ENCODE results near the gene PTPRN2. TPM values are rescaled to one million over a fixed set of nuclear protein-coding genes. Genes with fewer than 3 reads are reported as not detected.
"Not testable (repeated sequence)": the region's sequence is repeated elsewhere in the genome, so short reads cannot be mapped to it uniquely, and the experiment has no call there.

The PTPRN2 gene
- polyA plus RNA-seq, 4 donors, result 7.2 to 9.2 (median 7.5) TPM

DNA sequence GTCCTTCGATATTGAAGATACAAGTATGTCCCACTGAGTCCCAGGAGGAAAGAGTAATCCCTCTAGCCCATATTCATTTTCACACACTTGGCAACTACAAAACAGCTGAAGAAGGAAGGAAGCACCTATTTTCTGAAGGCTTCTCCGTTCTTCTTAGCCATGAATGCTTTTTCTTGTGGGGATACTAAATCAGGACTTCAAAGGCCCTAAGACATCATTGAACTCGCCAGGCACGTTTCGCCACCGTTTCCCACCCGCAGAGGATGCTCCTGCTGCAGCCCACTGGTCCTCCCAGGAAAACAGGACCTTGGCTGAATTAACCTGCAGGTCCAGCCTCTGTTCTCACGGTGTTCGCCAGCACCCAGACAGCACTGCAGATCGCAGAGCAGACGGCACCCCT, 689.4 kb downstream of the PTPRN2 start:
- no peak for DNase-seq (ENCODE audit: low read depth in 4 of 4, low spot score in 3 of 4)

DNA sequence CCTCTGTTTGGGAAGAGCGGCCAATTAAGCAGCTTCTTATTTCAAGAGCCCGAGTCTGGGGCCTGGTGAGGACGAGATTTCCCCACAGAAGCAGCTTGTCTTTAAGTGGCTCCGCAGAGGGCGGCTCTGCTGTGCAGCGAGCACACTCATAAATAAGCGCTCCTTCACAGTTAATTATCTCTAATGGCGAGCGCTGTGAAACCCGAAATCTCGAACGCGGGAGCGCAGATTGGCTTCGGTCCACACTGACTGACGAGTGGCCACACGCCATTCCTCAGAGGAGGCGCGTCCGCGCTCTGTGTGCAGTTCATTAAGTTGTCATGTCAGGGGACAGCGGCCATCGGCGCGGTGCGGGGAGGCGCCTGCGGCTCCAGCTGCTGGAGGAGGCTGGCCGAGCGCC, 689.9 kb downstream of the PTPRN2 start:
- no peak for DNase-seq (ENCODE audit: low read depth in 4 of 4, low spot score in 3 of 4)

DNA sequence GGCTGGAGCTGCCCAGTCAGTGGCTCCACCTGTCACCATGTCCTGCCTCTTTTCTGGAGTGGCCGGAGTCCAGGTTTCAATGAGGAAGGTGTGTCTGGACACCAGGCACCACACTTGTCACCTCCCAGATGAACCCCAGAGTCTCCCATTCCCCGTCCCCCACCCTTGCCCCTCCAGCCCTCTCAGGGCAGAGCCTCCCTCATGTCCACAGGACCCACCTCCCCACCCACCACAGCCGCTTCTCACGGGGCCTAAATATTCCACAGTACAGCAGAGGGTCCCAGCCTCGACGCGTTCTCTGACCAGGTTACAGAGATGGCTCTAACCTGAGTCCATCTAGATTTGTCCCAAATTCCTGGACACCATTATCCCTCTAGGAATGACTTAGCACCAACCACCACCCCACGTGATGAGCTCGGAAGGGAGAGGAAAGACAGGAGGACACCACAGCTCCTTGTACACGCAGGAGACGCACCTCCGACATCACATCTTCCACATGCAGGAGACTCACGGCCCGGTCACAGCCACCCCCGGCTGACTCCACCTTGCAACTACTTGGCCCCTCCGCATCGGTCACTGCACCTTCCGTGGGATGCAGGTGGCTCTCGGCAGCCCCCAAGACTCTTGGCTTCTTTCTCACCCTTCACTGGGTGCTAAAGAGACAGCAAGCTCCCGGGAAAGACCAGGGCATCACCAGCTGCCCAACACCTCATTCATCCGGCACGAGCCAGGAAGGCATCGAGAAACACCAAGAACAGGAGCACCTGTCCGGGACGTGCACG, 690.7 kb downstream of the PTPRN2 start:
- no peak for DNase-seq (ENCODE audit: low read depth in 4 of 4, low spot score in 3 of 4)

DNA sequence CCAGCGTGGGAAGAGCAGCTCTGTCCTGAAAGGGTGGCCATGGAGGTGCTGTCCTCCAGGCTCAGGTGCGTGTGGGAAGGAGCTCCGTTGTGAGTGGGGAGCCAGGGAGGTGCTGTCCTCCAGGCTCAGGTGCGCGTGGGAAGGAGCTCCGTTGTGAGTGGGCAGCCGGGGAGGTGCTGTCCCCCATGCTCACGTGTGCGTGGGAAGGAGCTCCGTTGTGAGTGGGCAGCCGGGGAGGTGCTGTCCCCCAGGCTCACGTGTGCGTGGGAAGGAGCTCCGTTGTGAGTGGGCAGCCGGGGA, 691.3 kb downstream of the PTPRN2 start:
- DNase-seq (ENCODE audit: low read depth in 4 of 4, low spot score in 3 of 4), result not testable (repeated sequence)

DNA sequence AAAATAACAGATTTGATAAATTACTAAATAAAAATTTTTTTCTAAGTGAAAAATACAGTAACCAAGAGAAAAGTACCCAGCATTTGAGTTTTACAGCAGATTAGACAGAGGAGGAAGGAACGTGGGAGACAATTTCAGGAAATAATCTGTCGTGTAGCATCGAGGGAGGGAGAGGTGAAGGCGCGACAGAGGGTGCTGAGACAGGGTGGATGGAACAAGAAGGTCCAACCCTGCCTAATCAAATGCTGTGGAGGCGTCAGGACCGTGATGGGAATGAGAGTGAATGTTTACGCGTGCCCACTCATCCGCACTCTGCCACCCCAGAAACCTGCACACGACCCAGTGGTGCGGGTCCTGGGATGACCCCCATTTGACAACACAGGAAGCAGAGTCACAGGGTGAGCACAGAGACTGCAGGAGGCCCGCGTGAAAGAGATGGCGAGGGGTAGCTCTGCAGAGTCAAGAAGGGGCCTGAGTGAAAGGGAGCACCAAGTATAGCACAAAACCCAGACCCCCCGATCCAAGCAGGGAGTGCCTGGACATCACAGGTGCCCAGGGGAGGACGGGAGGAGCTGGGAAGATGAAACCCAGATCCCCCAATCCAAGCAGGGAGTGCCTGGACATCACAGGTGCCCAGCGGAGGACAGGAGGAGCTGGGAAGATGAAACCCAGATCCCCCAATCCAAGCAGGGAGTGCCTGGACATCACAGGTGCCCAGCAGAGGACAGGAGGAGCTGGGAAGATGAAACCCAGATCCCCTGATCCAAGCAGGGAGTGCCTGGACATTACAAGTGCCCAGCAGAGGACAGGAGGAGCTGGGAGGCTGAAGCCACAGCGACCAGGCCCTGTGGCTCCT, 691.9 kb downstream of the PTPRN2 start:
- DNase-seq (ENCODE audit: low read depth in 4 of 4, low spot score in 3 of 4), result no peak

DNA sequence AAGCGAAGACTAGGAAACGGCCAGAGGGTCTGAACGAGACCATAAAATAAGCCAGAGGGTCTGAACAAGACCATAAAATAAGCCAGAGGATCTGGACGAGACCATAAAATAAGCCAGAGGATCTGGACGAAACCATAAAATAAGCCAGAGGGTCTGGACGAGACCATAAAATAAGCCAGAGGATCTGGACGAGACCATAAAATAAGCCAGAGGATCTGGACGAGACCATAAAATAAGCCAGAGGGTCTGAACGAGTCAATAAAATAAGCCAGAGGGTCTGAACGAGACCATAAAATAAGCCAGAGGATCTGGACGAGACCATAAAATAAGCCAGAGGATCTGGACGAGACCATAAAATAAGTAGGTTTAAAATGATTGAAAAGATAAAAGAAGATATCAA, 692.5 kb downstream of the PTPRN2 start:
- DNase-seq (ENCODE audit: low read depth in 4 of 4, low spot score in 3 of 4), result not testable (repeated sequence)

DNA sequence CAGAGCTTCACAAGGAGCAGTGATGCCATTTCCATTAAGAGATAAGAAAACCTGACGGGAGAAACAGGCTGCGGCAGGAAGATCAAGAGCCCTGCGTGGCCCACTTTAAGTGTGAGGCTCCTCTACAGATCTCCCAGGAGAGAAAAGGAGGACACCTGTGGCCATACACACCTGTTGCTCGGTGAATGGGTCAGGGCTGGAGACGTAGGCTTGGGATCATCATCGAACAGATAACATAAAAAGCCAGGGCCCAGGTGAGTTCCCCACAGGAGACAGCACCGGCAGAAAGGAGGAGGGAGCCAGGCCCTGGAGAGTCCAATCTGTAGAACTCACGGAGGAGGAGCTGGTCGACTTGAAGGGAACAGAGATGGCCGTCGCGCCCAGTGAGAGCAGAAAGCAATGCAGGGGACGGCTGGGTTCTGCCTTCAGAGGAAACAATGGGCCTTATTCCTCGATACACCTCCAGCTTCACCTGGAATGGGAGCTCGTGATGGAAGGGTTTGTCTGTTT, 694.0 kb downstream of the PTPRN2 start:
- no peak for DNase-seq (ENCODE audit: low read depth in 4 of 4, low spot score in 3 of 4)

DNA sequence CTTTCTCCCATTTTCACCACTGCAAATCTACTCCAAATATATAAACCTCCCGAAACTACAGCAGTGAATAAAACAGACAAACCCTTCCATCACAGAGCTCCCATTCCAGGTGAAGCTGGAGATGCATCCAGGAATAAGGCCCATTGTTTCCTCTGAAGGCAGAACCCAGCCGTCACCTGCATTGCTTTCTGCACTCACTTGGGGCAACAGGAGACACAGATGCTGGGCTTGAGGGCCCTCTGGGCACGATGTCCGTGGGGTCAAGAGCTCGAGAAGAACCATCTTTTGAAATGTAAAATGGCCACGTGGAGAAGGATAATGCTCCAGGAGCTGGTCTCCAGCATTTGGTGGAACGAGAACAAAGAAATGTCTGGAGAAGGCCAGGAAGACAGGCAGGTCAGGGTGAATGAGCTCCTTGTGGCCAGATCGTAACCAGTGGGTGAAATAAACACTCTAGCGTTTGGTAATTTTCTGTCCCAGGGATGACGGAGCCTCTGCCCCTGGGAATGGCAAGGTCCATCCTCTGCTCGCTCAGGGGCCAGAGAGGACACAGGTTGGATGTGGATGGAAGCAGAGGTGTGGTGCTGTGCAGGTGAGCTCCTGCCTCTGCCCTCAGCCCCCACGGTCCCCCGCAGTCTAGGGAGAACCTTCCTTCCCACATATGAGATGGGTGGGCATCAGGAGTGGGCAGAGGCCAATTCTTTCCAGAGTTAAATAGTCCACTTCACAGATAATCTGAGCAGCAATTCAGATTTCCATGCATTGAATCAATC, 694.7 kb downstream of the PTPRN2 start:
- DNase-seq (ENCODE audit: low read depth in 4 of 4, low spot score in 3 of 4), result no peak

DNA sequence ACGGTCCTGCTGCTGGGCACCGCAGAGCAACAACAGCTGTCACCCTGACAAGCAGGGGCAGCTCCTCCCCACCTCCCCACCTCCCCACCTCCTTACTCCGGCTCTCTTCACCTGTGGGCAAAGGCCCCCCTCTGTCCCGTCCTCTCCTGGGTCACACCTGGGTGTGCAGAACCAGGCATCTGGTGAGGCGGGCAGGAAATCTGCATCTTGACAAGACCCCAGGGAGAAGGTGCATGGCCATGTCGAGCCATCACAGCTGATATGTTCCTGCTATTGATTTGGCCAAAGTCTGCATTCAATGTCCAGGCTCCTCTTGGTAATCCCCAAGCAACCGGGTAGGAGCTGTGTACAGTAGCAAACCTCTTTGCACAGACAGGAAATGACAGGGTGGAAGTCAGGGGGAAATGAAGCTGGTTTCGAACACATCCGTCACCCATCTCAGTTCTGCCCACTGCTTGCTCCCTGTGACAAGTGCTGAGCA, 696.7 kb downstream of the PTPRN2 start:
- DNase-seq (ENCODE audit: low read depth in 4 of 4, low spot score in 3 of 4), result no peak

DNA sequence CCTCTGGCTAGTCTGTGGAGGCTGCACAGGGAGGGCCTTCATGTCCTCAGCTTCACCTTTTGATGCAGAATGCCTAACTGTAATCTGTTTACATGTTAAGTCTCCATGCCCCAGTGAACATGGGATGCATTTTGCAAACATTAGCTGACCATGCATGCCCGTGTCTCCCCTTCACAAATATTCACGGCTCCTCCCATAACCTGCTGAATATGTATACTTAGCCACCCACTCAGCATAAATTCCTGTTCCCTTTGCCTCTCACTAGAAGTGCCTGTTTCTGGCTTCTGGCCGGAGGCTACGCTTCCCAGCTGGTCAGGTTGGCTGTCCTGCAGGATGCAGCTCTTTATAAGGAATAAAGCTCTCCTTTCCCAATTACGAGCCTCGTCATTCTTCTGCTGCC, 698.1 kb downstream of the PTPRN2 start:
- no peak for DNase-seq (ENCODE audit: low read depth in 4 of 4, low spot score in 3 of 4)

DNA sequence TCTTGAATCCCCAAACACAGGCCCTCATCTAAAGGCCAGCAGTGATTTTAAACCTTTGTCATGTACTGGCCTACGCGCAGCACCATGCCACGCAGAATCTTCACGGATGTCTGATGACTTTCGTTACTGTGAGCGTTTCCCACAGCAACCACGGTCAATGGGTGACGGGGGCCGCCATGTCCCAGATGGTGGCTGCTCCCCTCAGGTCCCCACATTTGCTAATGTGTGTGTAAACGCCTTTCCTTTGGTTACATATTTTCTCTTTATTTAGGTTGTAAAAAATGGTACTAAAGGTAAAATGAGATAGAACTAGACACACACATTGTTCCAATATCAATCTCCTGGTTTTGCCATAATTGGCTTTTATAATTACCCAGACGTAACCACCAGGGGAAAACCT, 699.0 kb downstream of the PTPRN2 start:
- no peak for DNase-seq (ENCODE audit: low read depth in 4 of 4, low spot score in 3 of 4)

DNA sequence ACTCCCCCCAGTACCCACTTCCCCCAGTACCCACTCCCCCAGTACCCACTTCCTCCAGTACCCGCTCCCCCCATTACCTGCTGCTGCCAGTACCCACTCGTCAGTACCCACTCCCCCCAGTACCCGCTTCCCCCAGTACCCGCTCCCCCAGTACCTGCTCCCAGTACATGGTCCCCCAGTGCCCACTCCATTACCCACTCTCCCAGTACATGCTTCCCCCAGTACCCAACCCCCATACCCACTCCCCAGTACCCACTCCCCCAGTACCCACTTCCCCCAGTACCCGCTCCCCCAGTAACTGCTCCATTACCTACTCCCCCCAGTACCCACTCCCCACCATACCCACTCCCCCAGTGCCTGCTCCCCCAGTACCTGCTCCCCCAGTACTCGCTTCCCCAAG, 700.2 kb downstream of the PTPRN2 start:
- DNase-seq (ENCODE audit: low read depth in 4 of 4, low spot score in 3 of 4), result no peak

DNA sequence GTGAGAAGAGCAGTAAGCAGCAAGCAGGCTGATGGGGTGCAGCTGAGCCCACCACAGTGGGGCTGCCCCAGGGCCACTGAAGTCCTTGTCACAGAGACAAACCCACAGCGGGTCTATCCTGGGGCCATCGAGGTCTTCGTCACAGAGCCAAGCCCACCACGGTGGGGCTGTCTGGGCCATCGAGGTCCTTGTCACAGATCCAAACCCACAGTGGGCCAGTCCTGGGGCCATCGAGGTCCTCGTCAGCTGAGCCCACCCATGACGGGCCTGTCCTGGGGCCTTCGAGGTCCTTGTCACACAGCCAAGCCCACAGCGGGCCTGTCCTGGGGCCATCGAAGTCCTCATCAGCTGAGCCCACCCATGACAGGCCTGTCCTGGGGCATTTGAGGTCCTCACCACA, 700.9 kb downstream of the PTPRN2 start:
- no peak for DNase-seq (ENCODE audit: low read depth in 4 of 4, low spot score in 3 of 4)

DNA sequence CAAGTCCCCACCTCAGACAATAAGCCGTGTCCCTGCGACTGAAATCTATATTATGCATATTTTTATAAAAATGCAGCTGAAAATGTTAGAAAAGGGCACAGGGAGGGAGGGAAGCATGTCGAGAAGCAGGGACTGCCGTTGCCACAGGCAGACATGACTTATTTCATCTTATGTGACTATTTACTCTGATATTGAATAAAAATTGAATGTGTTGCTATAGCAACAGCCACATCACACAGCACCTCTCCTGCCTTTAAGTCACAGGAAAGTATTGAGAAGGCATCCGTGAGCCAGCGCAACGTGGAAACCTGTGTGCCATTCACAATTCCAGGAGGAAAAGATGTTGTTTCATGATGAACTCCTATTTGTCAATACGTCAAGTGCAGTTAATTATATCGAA, 701.4 kb downstream of the PTPRN2 start:
- no peak for DNase-seq (ENCODE audit: low read depth in 4 of 4, low spot score in 3 of 4)

DNA sequence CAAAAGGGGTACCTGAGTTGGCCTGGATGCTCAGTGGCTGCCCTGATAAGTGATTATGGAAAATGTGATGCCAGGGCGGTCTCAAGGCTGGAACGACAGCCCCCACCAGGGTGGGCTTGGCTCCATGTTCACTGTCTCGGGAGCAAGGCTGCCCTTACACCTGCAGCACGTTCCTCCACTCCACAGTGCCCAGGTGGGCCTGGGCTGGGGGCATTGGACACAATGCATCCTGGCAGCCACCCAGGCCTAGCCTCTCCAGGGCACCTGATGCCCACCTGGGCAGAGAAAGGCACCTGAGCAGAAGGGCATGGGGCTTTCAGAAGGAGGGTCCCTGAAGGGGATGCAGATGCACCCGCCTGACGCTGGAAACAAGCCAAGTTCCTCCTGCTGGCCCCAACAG, 702.5 kb downstream of the PTPRN2 start:
- DNase-seq (ENCODE audit: low read depth in 4 of 4, low spot score in 3 of 4), result no peak

DNA sequence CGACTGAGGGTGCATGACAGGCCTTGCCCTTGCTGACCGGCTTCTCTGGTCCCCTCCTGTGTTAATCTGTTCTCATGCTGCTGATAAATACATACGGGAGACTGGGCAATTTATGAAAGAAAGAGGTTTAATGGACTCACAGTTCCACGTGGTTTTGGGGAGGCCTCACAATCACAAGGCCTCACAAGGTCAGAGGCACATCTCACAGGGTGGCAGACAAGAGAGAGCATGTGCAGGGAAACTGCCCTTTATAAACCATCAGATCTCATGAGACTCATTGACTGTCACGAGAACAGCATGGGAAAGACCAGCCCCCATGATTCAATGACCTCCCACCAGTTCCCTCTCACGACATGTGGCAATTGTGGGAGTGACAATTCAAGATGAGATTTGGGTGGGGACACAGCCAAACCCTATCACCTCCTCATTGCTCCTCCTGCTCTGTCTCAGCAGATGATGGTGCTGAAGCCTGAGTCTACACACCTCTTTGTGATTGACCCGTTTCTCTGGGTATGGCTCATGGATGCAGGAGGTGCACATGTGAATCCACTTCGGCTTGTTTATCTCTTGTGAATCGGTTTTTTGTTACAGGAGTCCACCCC, 703.1 kb downstream of the PTPRN2 start:
- no peak for DNase-seq (ENCODE audit: low read depth in 4 of 4, low spot score in 3 of 4)

DNA sequence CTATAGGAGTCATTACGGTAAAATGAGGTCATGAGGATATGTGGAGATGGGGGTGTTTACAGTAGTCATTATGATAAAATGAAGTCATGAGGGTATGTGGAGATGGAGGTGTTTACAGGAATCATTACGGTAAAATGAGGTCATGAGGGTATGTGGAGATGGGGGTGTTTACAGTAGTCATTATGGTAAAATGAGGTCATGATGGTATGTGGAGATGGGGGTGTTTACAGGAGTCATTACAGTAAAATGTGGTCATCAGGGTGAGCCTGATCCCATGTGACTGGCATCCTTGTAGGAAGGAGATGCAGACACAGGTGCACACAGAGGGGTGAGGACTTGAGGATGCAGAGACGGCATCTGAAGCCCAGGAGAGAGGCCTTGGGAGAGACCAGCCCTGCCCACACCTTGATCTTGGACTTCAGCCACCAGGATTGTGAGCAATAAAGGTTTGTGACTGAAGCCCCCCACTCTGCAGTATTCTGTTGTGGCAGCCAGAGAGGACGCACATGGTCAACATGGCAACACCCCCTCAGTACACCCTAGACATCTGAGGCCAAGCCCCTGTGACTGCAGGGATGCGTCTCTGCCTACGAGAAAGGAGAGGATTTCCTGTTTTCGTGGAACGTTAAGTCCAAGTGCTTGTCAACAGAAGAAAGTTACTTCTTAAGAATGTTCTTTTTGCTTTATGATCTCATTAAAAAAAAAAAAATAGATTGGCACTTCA, 706.4 kb downstream of the PTPRN2 start:
- no peak for DNase-seq (ENCODE audit: low read depth in 4 of 4, low spot score in 3 of 4)

DNA sequence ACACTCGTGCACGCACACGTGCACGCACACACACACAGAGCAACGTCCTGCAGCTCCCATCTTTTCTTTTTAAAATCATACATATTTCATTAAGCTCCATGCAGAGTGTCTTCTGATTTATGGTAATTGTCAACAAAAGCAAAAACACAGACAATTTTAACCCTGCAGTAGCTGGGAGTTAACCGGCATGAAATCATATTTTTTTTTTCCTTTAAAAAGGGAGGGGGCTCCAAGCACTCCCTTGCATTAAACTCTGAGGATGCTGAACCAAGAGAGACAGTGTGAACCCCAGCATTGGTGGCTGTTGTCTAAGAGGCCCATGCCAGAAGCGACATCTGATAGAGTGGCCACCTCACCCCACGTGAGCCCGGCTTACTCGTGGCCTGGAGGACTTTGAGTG, 708.2 kb downstream of the PTPRN2 start:
- no peak for DNase-seq (ENCODE audit: low read depth in 4 of 4, low spot score in 3 of 4)

DNA sequence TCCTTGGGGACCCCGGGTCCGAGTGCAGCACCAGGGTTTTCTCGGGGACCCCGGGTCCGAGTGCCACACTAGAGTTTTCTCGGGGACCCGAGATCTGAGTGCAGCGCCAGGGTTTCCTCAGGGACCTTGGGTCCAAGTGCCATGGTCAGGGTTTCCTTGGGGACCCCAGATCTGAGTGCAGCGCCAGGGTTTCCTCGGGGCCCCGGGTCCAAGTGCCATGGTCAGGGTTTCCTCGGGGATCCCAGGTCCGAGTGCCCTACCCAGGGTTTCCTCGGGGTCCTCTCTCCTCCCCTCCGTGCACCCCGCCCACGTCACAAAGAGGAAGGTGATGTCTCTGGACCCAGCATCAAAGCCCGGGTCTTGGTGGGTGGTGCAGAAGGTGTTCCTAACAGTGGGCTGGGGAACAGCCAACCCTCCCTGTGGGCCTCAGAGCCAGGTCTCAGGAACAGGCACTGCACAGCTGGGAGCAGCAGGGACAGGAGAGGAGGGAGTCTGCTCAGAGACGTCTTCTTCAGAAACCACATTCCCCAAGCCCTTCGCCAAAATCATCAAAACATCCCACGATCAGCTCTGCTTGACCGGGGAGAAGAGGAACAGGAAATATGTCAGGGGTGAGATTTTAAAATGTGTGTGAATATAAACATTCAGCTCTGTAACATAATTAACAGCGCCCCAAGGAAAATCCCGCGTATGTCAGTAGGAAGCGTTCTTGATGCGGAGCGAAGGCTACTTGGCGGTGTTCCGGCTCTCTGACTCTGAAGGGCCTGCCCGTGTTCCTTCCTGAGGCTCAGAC, 710.1 kb downstream of the PTPRN2 start:
- DNase-seq (ENCODE audit: low read depth in 4 of 4, low spot score in 3 of 4), result no peak

Data from left renal pelvis (tissue), 4 donors.